Brain pericyte (primary cell): ENCODE measurements around the gene PPP1R16B.

Source experiments
- DNase-seq: peaks from one replicate; pipeline ENCODE4 v3.0.0-alpha.2; 2012; ENCODE audit warnings: low read depth, low spot score

Gene PPP1R16B

GRCh38 chr20:38805502-38805957 is at the start of gene PPP1R16B:
PPP1R16B (plus strand) TSS chr20:38805697; CDS start chr20:38835926, 30,229 bp downstream.
- DNase-seq: no peak

GRCh38 chr20:38757145-38757775 is 48.2 kb upstream of the PPP1R16B start:
- no peak for DNase-seq

GRCh38 chr20:38759106-38759505 is 46.4 kb upstream of the PPP1R16B start:
- DNase-seq: no peak

GRCh38 chr20:38760978-38761377 is 44.5 kb upstream of the PPP1R16B start:
- no peak for DNase-seq

GRCh38 chr20:38762174-38762573 is 43.3 kb upstream of the PPP1R16B start:
- DNase-seq: no peak

- no peak for DNase-seq
Observed at GRCh38 chr20:38763616-38764015, 41.9 kb upstream of the PPP1R16B start.

GRCh38 chr20:38764567-38765318 is 40.8 kb upstream of the PPP1R16B start:
- no peak for DNase-seq

- DNase-seq: no peak
Observed at GRCh38 chr20:38766071-38766470, 39.4 kb upstream of the PPP1R16B start.

GRCh38 chr20:38769376-38770295 is 35.9 kb upstream of the PPP1R16B start:
- DNase-seq: no peak

GRCh38 chr20:38770546-38770945 is 35.0 kb upstream of the PPP1R16B start:
- DNase-seq: no peak

GRCh38 chr20:38770970-38771369 is 34.5 kb upstream of the PPP1R16B start:
- no peak for DNase-seq

- no peak for DNase-seq
Observed at GRCh38 chr20:38771621-38772020, 33.9 kb upstream of the PPP1R16B start.

GRCh38 chr20:38774167-38774566 is 31.3 kb upstream of the PPP1R16B start:
- DNase-seq: no peak

GRCh38 chr20:38776363-38776762 is 29.1 kb upstream of the PPP1R16B start:
- no peak for DNase-seq

- DNase-seq: no peak
Observed at GRCh38 chr20:38779247-38780097, 26.0 kb upstream of the PPP1R16B start.

GRCh38 chr20:38782275-38782674 is 23.2 kb upstream of the PPP1R16B start:
- DNase-seq: no peak

- DNase-seq: no peak
Observed at GRCh38 chr20:38787870-38788269, 17.6 kb upstream of the PPP1R16B start.

- DNase-seq: no peak
Observed at GRCh38 chr20:38789503-38790199, 15.8 kb upstream of the PPP1R16B start.

GRCh38 chr20:38790200-38791053 is 15.1 kb upstream of the PPP1R16B start:
- no peak for DNase-seq

- DNase-seq: no peak
Observed at GRCh38 chr20:38791291-38791690, 14.2 kb upstream of the PPP1R16B start.
